Measurements from ENCODE around the gene ZNHIT3.
A peak's percentile ranks its signal among the peaks of the same experiment; 100 is the strongest.
"Not testable (repeated sequence)": the region's sequence is repeated elsewhere in the genome, so short reads cannot be mapped to it uniquely, and the experiment has no call there.

The ZNHIT3 gene

DNA sequence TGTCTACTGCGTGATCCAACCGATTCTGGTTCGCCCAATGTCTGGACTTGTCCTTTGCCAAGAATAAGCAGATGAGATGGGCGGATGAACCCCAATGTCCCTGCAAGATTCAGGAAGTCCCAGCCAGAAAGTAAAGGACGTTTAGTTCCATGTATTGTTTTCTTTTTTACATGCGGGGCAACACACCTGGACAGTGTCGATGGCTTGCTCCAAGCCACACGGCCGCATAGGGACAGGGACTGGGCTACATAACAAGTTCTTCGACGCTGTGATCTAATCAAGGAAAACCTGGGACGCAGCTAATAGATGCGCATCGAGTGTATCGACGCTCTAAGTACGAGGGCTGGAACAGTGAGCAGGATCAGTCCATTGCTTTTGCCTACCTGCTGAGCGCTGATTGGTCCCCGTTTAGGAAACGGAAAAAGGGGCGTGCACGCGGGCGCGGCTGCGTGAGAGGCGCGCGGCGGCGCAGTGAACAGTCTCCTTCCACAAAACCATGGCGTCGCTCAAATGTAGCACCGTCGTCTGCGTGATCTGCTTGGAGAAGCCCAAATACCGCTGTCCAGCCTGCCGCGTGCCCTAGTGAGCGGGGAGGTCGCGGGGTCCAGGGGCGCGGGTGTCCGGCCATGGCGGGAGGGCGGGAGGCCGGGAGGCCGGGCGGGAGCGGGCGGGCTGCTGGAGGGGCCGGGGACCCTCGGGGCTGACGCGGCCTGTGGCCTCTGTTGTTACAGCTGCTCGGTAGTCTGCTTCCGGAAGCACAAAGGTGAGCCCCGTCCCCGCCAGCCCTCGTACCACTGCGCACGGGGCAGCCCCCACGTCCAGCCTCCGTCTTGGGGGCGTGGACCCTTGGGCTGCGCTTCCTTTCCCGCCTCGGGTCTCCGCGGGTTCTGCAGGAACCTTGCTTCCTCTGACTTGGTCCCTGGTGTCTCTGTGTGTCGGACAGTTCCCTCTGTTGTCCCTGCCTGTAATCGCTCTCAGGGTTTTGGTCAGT lies at the start of gene ZNHIT3:
Gene ZNHIT3 (plus strand): TSS at position 478 of the 991 bp plus-strand sequence. CDS start 19 bp downstream, at position 497.
- peak; percentile 91 for DNase-seq

DNA sequence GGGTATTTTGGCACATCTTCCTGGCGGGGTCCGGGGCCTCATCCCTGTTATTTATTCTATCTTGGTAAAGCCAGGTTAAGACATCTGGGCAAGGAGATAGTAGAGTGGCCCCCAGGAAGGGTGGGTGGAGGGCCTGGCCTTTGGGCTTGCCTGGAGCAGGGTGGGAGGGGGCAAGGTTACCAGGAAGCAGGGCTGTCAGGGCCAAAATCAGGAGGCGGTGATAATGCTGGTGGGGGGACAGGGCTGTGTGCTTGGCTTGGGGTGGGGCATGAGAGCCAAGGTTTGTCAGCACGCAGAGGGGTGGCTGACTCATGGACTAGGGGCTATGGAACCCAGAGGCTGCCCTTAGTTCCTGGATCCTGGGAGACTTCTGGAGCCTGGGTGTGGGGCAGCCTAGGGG lies 44.7 kb upstream of the ZNHIT3 start:
- DNase-seq, result not testable (repeated sequence)

DNA sequence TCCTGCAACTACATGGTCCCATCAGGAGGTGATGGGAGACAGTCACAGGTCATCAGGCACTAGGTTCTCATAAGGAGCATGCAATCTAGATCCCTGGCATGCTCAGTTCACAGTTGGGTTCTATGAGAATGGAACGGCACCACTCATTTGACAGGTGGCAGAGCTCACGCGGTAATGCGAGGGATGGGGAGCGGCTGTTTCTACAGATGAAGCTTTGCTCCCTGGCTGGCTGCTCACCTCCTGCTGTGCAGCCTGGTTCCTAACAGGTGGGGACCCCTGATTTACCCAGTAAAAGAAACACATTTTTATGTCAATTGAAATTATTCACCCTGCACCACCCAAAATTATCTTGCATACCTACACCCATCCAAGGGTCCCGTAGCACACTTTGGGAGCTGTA lies 42.7 kb upstream of the ZNHIT3 start:
- DNase-seq, result no peak

DNA sequence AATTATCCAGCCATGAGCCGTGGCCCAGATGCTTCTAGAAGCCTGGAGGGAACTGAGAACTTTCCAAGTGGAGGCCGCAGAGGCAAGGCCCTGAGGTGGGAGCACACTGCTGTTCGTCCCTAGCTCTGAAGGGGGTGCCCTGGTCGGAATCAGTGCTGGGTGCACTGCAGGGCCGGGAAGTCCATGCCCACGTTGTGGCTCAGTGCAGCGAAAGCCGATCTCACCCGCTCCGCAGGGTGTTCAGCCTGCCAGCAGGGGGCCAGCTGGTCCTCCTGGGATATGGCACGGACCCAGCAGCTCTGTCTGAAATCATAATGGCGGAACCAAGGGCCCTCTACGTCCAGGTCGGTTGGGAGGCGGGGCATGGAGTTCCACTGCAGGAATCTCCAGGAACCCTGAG lies 36.5 kb upstream of the ZNHIT3 start:
- not testable (repeated sequence) for DNase-seq

DNA sequence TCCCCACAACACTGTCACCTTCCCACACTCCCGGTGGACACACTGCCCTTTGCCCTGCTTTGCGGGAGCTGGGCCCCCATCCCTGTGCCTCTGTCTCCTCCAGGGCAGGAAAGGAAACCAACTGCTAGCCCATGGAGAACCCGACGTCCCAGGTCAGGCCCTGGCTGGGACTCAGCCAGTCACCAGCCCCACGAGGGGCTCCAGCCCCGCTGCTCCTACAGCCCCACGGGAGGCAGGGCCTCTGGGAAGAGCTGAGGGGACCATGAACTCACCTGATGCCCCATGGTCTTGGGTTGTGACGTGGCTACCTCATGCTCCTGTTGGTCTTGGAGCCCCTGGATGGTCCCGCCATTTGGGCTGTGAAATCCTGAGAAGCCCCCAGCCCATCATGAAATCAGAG lies 33.6 kb upstream of the ZNHIT3 start:
- DNase-seq, result not testable (repeated sequence)

DNA sequence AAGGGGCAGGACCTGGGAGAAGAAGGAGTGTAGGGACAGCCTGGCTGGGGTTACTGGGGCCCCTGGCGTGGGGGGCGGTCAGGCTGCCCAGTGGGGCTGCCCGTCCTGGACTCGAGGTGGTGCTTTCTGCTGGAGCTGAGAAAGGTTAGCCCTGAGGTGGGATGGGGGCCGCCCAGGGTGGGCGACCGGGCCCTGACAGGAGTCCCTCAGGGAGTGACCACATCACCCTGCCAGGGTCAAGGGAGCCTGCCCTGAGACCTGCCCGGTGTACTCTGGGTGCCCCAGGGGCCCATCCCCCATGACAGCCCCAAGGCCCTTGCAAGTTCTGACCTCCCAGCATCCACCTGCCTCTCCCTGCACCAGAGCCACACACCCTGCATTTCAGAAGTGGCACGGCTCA lies 28.8 kb upstream of the ZNHIT3 start:
- DNase-seq, result not testable (repeated sequence)

DNA sequence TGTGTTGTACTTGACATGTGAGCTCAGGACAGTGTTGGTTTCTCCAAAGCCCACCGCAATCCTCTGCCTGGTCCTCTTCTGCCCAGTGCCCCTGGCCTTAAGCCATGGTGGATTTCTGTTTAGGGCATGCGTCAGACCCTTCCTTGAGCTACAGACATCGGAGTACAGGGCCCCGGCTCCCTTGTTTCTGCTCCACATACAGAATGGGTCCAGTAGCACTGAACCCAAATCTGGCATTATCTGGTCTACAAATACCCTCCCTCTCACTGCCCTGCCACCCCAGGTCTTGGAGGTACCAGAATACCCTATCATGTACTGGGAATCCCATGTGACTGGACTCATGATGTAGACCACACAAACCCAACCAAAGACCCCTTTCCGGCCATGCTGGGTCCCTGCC lies 27.4 kb upstream of the ZNHIT3 start:
- no peak for DNase-seq

DNA sequence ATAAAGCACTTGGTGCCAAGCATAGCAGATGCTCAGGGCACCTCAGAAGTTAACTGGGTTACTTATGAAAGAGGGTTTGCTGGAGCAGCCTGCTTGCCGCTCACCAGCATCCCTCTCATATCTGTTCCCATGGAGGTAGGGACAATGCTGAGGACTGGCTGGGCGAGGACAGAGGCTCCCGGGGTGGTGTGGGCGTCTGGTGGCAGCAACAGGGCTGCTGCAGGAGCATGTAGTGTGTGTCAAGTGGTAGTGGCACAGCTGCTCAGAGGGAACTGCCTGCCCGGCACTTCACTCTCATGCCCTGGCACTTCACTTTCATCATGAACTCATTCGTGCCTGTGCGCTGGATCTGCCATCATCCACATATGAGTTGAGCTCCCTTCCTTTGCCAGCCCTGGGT lies 26.9 kb upstream of the ZNHIT3 start:
- no peak for DNase-seq

DNA sequence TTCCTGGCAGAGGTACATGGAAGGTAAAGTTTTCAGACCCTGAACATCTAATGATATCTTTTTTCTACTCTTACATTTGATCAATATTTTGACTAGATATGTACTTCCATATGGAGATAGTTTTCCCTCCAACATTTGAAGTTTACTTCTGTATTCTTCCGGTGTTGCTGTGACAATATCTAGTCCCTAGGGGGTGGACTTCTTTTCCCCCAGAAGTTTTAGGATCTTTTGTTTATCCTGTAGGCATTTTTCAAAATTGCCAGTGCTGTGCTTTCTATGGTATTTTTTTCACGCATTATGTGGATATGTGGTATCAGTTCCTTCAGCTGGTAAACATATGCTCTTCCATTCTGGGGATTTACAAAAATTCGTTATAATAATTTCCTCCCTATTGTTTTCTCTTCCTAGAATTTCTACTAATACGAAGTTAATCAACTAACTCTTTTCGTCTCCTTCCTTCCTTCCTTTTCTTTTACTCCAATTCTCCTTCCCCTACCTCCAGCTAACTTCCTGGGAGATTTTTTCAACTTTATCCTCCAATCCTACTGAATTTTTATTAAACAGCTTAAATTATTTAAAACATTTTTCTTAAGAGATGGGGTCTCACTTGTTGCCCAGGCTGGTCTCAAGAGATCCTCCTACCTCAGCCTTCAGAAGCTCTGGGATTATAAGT lies 26.1 kb upstream of the ZNHIT3 start:
- DNase-seq, result no peak

DNA sequence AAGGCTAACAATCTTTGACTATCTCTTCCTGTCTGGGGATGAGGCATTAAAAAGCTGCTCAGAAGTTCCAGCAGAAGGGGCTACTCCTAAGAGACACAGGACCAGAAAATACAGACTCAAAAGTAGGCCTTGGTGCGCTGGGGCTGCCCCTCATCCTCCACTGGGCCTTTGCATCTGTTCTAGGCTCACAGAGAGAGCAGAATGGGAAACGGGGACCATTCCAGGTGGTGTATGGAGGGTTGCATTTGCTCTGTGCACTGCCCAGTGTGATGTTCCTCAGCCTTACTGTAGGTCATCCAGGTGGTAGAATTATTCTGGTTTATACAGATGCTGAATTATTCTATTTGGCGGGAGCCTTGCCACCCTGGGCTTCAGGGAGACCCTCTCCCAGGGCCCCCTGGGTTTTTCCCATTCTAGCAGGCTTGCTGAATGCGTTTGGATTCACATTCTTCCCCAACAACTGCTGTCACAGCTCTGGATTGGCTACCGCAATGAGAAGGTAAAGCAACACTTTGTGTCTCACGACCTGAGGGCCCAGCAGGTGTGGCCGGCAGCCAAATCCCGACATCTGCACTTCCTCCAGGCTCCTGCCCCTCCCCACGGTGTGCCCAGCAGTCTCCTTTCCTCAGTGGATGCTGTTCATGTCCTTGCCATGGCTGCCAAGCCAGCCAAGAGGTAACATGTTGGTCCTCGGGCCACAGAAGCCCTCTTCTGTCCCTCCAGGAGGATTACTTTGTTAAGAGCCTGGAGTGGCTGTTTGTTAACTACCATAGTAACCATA lies 25.0 kb upstream of the ZNHIT3 start:
- DNase-seq, result no peak

DNA sequence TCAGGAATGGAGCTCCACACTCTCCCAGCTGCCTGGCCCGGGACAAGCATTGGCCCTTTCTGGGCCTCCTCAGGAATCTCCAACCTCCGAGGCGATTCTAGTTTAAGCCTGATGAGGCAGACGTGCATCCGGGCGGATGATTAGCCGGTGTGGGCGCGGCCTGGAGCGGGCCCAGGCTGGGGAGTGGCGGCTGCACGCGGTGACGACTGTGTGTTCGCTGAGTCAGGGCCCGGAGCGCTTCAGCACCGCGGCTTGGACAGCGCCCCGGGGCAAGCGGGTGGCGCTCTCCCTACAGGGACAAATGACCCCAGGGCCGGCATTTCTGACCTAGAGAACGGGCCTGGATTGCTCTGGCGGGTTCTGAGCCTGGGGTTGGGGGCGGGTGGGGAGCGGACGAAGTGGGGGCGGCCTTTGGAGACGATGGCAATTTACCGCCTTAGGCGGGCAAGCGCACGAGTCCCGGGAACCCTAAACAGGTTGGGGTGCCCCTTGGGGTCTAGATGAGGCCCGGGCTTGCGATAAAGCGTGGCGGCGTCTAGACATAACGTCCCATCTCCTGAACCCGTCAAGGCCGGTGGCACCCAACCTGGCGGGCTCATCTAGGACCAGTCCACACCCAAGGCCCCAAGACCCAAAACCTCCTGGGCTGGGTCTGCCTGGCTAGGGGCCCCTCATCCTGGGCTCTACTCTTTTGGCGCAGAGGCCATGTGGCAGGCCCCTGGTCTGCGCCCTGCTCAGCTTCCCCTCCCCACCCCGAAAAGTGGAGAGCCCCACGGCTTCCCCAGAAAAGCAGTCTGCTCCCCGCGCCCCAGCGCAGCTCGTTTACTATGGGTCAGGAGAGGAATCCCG lies 22.3 kb upstream of the ZNHIT3 start:
- peak; percentile 12 for DNase-seq

DNA sequence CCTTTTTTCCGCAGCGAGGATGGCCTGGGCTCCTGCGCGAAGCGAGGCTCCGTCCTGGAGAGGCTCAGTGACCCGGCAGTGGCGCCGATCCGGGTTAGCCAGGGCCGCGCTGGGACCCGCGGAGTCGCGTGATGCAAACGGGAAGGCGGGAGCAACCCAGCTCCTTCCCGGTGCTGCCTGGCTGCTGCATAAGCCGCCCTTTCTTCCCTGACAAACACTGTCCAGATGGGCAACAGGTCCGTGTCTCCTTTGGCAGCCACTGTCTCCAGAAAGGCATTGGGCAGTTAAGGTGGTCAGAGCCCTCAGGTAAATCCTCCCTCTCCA lies 21.8 kb upstream of the ZNHIT3 start:
- no peak for DNase-seq

DNA sequence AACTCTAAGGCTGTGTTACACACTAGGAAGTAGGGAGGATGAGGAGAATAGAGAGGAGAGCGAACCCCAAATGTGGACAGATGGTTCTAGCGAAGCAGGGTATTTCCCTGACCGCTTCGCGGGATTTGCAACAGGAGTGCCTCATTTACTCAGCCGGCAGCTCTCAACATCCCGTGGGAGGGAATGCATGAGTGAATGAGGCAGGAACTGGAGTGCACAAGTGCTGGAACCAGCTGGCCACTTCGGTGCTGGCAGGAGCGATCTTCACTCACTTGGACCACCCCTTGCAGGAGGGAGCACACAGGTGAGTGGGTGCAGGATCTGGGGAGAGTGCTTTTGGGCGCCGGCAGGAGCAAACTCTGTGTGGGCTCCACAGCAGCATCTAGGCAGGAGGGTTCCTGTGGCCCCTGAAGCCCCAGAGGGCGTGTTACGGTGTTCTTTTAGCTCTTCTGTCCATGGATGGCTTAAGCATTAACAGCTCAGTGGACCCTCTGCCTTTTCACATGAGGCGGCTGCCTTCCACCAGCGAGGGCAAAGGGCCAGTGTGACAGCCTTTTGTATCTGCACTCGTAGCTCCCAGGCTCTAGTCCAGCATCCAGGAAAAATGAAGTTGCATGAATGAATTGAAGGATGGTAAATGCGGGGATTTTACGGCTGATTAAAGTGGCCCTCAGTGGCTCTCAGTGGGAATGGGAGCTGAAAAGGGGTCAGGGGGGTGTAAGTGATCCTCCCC lies 17.4 kb upstream of the ZNHIT3 start:
- no peak for DNase-seq

DNA sequence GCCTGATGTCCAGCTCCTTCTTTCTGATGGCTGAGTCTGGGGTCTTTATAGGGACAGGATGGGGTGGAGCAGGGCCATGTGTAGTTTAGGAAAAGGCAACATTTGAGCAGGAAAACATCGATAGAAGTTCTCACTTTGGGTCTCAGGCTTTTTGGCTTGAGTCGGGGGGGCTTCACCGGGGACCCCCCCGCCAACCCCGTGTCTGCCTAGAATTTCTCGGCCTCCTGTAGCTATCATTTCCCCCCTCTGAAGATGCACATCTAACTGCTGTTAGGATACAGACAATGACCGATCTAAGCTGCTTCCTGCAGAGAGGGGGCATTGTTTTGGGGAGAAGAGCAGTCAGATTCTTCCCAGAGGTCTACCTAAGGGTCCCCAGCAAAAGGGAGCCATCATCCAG lies 16.7 kb upstream of the ZNHIT3 start:
- no peak for DNase-seq

DNA sequence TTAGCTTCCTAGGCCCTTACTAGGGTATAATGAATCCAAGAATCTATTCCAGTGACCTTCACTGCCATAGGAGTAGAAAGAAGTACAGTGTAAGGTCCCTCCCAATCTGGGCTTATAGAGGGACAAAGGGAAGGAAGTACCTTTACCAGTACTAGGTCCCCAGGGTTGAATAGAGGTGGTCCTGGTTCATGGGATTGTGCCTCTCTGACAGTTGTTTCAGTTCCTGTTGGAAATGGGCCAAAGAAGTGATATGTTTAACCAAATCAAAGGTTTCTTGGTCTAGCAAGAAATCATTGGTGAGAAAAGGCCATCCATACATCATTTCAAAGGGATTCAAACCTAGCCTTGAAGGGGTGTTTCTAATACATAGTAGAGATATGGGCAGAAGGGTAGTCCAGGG lies 16.0 kb upstream of the ZNHIT3 start:
- DNase-seq, result no peak

DNA sequence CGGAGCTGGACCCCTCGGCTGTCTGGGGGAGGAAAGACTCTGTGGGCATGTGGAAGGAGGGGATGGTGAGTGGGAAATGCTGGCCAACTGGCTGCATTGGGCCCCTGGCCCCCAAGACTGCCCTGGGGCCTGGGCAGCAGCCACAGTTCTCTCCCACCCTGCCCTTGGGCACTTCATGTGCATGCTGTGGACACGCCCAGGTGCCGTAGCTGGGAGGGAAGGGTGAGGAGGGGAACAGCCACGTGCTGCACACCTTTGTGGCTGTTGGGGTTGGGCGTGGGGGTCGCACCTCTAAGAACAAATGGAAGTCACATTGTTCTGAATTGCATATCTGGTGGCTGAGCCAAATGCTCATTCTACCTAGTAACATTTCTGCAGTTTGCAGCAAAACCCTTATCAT lies 11.9 kb upstream of the ZNHIT3 start:
- no peak for DNase-seq

DNA sequence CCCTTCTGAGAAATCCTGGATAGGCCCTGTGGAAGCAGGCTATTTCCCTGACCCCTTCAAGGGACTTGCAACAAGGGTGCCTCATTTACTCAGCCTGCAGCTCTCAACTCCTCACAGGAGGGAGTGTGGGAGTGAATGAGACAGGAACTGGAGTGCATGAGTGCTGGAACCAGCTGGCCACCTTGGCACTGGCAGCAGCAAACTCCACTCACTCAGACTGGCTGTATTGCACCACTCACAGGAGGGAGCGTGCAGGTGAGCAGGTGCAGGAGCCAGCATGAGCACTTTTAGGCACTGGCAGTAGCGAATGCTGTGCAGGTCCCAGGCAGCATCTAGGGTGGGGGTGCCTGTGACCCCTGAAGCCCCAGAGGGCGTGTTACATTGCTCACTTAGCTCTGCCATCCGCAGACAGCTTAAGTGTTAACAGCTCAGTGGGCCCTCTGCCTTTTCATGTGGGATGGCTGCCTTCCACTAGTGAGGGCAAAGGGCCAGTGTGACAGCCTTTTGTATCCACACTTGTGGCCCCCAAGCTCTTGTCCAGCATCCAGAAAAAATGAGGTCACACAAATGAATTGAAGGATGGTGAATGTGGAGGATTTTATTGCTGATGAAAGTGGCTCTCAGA lies 11.0 kb upstream of the ZNHIT3 start:
- no peak for DNase-seq

DNA sequence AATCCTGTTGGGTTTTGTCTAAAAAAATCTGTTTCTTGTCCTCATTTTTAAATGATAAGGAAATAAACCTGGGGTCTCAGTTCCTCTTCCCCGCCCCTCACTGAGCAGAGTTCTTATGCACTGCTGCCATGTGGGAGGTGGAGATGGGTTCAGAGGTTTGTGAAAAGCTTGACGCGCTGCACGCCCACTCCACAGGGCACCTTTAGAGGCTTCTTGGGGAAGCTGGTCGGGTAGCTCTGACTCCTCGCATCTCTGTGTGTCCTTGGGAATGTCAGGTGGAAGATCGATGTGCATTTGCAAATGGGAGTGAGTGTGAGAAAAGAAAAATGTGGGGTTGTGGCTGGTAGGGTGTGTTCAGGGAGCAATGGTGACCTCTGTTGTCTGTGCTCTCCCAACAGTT lies 4.7 kb upstream of the ZNHIT3 start:
- DNase-seq, result no peak

DNA sequence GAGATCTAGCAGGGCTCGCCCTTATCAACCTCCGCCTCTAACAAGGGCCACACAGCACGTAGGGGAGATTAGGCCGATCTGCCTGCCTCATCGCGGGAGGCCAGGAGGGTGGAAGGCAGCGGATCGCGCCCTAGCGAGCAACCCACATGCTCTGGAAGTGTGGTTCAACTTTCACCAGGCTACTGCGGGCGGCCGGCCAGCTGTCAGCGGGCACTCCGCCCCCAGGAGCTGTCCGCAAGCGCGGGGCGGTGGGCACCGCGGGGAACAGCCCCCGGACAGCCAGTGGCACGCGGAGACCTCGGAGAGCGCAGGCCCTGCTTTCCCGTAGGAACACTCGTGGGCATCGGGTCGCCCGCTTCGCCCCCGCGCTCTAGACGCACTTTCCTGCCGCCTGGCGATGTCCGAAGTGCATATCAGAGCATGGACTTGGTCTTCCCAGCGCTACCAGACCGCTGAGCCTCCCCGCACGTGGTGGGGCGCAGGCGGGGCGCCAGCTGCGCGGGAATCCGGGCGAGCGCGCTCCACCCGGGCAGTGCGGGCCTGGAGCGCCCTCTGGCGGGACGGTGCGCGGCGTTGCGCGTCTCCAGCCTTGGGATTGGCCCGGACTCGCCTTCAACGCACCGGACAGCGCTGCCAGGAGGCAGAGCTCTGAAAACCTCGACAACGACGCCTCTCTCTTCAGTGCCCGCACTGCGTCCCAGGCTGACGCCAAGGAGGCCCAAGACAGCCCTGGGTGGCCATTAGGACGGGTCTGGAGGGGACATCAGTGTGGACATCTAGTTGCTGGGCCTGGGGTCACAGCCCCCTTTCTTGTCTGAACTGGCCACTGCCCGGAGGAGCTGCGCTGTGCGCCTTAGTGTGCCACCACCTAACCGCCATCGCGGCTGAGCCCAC lies 3.6 kb upstream of the ZNHIT3 start:
- DNase-seq, result peak; percentile 59

DNA sequence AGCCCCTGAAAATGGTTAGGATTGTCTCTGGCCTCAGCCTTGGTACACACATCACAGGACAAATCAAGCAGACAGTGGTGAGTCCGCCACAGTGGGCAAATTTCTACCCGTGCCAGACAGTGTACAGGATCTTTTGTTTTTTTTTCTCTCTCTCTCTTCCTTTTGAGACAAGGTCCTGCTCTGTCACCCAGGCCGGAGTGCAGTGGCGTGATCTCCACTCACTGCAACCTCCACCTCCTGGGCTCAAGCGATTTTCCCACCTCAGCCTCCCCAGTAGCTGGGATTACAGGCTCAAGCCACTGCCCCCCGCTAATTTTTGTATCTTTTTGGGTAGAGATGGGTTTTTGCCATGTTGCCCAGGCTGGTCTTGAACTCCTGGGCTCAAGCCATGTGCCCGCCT lies 2.5 kb upstream of the ZNHIT3 start:
- DNase-seq, result not testable (repeated sequence)

All from CD4-positive, alpha-beta T cell treated with Interleukin-4 for 4 hours (primary cell).